Coronary artery (tissue), 2 donors: Measurements from ENCODE around the gene MXD1.

ENCODE experiments used
- DNase-seq: peaks from one replicate; pipeline ENCODE4 v3.0.0-alpha.2; 2017; ENCODE audit warnings: low spot score
- H3K27ac ChIP-seq, 2 donors: fragments of 200-600 bp; sonication (generic); one replicate each; pipeline ENCODE4 v1.5.1; 2016 to 2019
- H3K4me3 ChIP-seq: fragments of 200-600 bp; sonication (generic); 2 replicates; pipeline ENCODE4 v1.5.1; 2016; ENCODE audit warnings: mild to moderate bottlenecking, moderate library complexity
- CTCF ChIP-seq: fragments of 200-600 bp; sonication (generic); IDR thresholded peaks from one replicate; pipeline ENCODE4 v1.5.1; 2019; ENCODE audit warnings: antibody characterized with exemption

MXD1 gene

DNA sequence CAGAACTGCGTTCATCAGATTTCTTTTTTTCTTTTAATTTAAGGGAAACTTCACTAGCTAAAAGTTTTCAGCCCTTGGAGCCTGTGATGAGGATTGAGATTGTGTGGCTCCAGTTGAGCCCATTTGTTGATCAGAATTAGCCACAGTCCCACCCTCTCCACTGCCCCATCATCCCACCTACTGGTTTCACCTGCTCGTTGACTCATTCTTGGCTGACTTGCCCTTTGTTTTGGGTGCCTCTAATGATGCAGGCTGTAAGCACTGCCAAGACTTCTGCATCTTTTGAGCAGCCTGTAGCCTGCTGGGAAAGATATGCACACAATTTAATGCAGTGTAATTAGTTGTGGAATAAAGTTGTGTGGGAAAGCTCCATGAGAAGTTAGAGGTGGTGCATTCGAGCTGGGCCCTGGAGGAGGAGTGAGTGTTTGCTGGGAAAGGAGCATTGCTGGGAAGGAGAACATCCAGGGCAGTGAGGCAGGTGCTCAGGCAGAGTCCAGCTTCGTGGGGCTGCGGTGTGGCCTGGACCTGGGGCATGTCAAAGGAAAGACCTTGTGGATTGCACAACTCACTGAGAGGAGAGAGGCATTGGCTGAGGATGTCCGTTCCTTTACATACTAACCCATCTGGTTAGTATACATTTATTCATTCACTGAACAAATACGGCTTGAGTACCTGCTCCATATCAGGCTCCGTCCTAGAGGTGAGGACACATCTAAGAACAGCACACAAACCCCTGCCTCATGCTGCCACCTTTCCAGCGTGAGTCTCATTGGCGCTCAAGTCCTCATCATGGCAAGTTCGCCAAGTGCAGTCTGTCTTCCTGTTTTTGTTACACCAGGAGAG lies 28.3 kb downstream of the MXD1 start:
- DNase-seq = no peak
- no peak overlapping the region for H3K4me3 ChIP-seq
- no peak overlapping the region for H3K27ac ChIP-seq
- no peak for TF ChIP-seq CTCF

- Histone ChIP-seq H3K4me3 (no peak overlapping the region), H3K27ac (no peak overlapping the region)
- no peak for TF ChIP-seq CTCF
- no peak for DNase-seq
These were observed 29.1 kb downstream of the MXD1 start for GRCh38 chr2:69943843-69944525.

DNA sequence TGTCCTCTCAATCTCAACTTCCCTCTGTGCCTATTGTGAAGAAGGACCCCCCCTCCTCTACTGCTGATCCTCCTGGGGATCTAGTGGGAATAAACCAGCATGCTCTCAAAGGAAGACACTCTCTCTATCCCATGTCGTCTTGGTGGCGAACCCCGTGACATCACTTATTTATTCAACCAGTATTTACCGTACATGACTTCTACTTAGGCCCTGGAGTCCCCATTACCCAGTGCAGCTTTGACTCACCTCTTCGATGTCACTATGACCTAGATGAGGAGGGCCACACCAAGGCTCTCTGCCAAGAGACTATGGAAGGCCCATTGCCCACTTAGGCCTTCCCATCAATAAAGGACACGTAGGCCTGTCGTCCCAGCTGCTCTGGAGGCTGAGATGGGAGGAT lies 29.8 kb downstream of the MXD1 start:
- no peak for DNase-seq
- H3K4me3 ChIP-seq = no peak overlapping the region
- TF ChIP-seq CTCF = no peak
- no peak overlapping the region for H3K27ac ChIP-seq

DNA sequence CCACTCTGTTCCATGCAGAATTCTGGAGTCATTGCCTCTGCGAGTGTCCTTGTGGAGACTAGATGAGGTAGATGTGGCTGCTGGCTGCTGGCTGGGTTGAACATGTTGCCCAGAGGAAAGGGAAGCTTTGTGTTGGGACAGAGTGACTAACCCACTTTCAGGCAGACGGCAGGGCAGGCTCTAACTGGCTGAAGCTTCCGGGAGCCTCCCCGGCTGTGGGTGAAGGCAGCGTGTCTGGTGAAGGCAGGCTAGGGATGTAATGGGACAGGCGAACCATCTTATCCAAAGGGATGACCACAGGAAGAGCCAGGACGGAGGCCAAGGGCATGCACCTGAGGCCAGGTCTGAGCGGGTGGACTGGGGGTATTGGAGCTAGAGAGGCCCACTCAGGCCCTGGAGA lies 30.5 kb downstream of the MXD1 start:
- DNase-seq = no peak
- Histone ChIP-seq H3K27ac (no peak overlapping the region), H3K4me3 (no peak overlapping the region)
- no peak for TF ChIP-seq CTCF

DNA sequence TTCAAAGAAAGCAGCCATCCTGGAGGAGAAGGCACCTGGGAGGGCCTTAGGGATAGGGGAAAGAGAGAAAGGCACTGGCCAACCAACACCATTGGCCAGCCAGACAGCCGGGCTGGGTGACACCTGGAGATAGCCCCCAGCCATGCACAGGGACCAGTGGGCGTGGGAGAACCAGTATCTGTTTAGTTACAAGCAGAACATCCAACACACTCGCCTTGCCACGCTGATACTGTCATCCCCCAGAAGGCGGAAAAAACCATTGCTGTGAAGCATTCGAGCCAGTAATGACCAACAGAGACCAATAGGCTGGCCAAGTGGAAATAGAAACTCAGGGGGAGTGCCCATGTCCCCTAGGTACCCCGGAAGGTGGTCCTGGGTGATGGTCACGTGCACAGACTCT lies 31.0 kb downstream of the MXD1 start:
- H3K27ac ChIP-seq = no peak overlapping the region
- H3K4me3 ChIP-seq = no peak overlapping the region
- no peak for DNase-seq
- TF ChIP-seq CTCF = no peak

DNA sequence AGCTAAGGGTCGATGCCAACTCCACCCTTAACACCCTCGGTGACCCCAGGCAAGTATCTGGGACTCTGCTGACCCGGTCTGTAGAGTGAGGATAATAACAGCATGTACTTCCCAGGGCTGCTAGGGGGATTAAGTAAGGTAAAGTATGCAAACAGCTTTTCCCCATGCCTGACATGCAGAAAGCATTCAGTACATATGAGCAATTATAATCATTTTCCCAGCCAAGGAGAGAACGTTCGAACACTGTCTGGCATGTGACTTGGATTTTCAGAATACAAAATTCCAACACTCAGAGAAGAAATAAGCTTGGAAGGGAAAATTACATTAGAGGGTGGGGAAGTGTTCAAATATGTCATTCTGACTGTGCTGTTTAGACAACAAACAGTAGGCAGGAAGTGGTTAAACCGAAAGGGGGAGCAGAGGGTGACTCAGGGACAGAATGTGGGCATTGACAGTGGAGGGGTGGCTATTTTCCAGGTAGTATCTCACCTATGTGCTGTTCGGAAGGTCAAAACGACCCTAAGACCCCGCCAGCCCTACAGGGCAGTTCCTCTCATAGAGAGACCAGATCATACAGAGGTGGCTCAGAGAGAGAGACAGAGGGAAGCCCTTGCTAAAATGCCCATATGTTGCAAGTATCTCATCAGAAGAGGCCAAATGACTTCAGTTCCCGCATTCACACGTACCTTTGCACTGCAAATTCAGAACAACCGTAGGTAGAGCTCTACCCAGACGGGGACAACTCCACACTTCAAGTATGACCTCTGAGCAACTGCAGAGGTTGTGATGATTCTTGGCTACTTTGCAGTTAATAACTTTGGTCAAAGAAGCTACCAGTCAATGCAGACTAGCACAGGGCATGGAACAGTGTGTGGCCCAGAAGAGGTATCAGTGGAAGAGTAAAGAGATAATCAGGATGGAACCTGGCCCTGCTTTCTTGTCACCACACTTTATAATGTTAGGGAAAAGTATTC lies 31.7 kb downstream of the MXD1 start:
- no peak overlapping the region for H3K4me3 ChIP-seq
- TF ChIP-seq CTCF = no peak
- no peak for DNase-seq
- no peak overlapping the region for H3K27ac ChIP-seq
